ENCODE results near the gene GPX3. TPM values are rescaled to one million over a fixed set of nuclear protein-coding genes. Genes with fewer than 3 reads are reported as not detected.
A peak's percentile ranks its signal among the peaks of the same experiment; 100 is the strongest.

Gene GPX3
- total RNA-seq, 2 experiments from 2014 or later: not detected

GRCh38 chr5:151074557-151074956, 54.2 kb downstream of the GPX3 start:
- no peak for ATAC-seq
- Mint-ChIP-seq H3K9me3 (ENCODE audit: insufficient read depth) (no peaks in the 10 kb centered on the region), H3K4me1 (ENCODE audit: low read depth) (peaks cover 70% of the 10 kb centered on the region), H3K27ac (no peak overlapping the region), H3K27me3 (ENCODE audit: low read depth) (no peaks in the 10 kb centered on the region), H3K4me3 (no peak overlapping the region), H3K36me3 (ENCODE audit: low read depth) (peaks cover 72% of the 10 kb centered on the region)
- CTCF ChIA-PET: interaction anchor here (1.6 to 9.8 kb wide), 2 partner anchors 25 to 41 kb away, joined by 5 to 67 read pairs; no protein-coding TSS in a partner anchor
- no peak for DNase-seq
- POLR2A ChIA-PET: interaction anchor here (1.0 to 1.8 kb wide), 2 partner anchors 12 to 15 kb away, joined by 3 to 6 read pairs; no protein-coding TSS in a partner anchor

- ATAC-seq (no peak), DNase-seq (no peak)
- ChIA-PET POLR2A (interaction anchor here (1.1 kb wide), 1 partner anchor 11 kb away, joined by 3 read pairs; no protein-coding TSS in a partner anchor), CTCF (interaction anchor here (1.6 to 9.8 kb wide), 2 partner anchors 26 to 40 kb away, joined by 5 to 67 read pairs; no protein-coding TSS in a partner anchor)
- H3K27ac Mint-ChIP-seq: peak overlapping the region; percentile 40
- H3K4me1 Mint-ChIP-seq (ENCODE audit: low read depth): peaks cover 64% of the 10 kb centered on the region
- no peak overlapping the region for H3K4me3 Mint-ChIP-seq
- H3K36me3 Mint-ChIP-seq (ENCODE audit: low read depth): peaks cover 70% of the 10 kb centered on the region
- H3K9me3 Mint-ChIP-seq (ENCODE audit: insufficient read depth): no peaks in the 10 kb centered on the region
- H3K27me3 Mint-ChIP-seq (ENCODE audit: low read depth): no peaks in the 10 kb centered on the region
Measured at GRCh38 chr5:151075698-151076331, 55.4 kb downstream of the GPX3 start.

- no peaks in the 10 kb centered on the region for H3K9me3 Mint-ChIP-seq (ENCODE audit: insufficient read depth)
- no peak overlapping the region for H3K27ac Mint-ChIP-seq
- H3K36me3 Mint-ChIP-seq (ENCODE audit: low read depth): peaks cover 70% of the 10 kb centered on the region
Measured at GRCh38 chr5:151076616-151077015, 56.2 kb downstream of the GPX3 start.

GRCh38 chr5:151077419-151077818, 57.0 kb downstream of the GPX3 start:
- peaks cover 65% of the 10 kb centered on the region for H3K36me3 Mint-ChIP-seq (ENCODE audit: low read depth)
- peaks cover 60% of the 10 kb centered on the region for H3K4me1 Mint-ChIP-seq (ENCODE audit: low read depth)
- ChIA-PET CTCF (interaction anchor here (1.2 to 10.8 kb wide), 2 partner anchors 38 kb away, joined by 3 to 98 read pairs; no protein-coding TSS in a partner anchor), POLR2A (no interaction called here)
- H3K4me3 Mint-ChIP-seq: peak overlapping the region; percentile 77
- no peaks in the 10 kb centered on the region for H3K9me3 Mint-ChIP-seq (ENCODE audit: insufficient read depth)
- no peak for DNase-seq
- ATAC-seq: no peak
- H3K27me3 Mint-ChIP-seq (ENCODE audit: low read depth): no peaks in the 10 kb centered on the region
- H3K27ac Mint-ChIP-seq: peak overlapping the region; percentile 51

More at GRCh38 chr5:151076616-151077015, 56.2 kb downstream of the GPX3 start:
- Mint-ChIP-seq H3K4me1 (ENCODE audit: low read depth) (peaks cover 61% of the 10 kb centered on the region), H3K27me3 (ENCODE audit: low read depth) (no peaks in the 10 kb centered on the region), H3K4me3 (no peak overlapping the region)
- POLR2A ChIA-PET: interaction anchor here (1.1 kb wide), 1 partner anchor 10 kb away, joined by 3 read pairs; no protein-coding TSS in a partner anchor
- CTCF ChIA-PET: interaction anchor here (1.2 to 9.8 kb wide), 2 partner anchors 27 to 39 kb away, joined by 3 to 67 read pairs; no protein-coding TSS in a partner anchor
- ATAC-seq: no peak
- DNase-seq: no peak

- H3K36me3 Mint-ChIP-seq (ENCODE audit: low read depth): peaks cover 61% of the 10 kb centered on the region
- DNase-seq (no peak), ATAC-seq (no peak)
- CTCF ChIA-PET: interaction anchor here (1.2 to 10.8 kb wide), 3 partner anchors 30 to 48 kb away, joined by 5 to 98 read pairs (median 11); no protein-coding TSS in a partner anchor
- H3K4me1 Mint-ChIP-seq (ENCODE audit: low read depth): peaks cover 65% of the 10 kb centered on the region
- peak overlapping the region; percentile 77 for H3K4me3 Mint-ChIP-seq
- H3K9me3 Mint-ChIP-seq (ENCODE audit: insufficient read depth): no peaks in the 10 kb centered on the region
- H3K27ac Mint-ChIP-seq: peak overlapping the region; percentile 51
- no peaks in the 10 kb centered on the region for H3K27me3 Mint-ChIP-seq (ENCODE audit: low read depth)
- POLR2A ChIA-PET: interaction anchor here (0.9 kb wide), 1 partner anchor 12 kb away, joined by 3 read pairs; no protein-coding TSS in a partner anchor
Measured at GRCh38 chr5:151077967-151078366, 57.6 kb downstream of the GPX3 start.

Other genes with a start within 250 kb of the GPX3 start
- 10 to 100 TPM; 16.4 to 16.7 TPM for gene SMIM3, start 241.8 kb upstream of the GPX3 start, total RNA-seq
- 1 to 10 TPM; 3.0 to 4.1 TPM for gene IRGM, start 174.1 kb upstream of the GPX3 start, total RNA-seq
- gene ZNF300, start 115.6 kb upstream of the GPX3 start, total RNA-seq: under 1 TPM; 0.45 to 0.55 TPM
- 100 to 1,000 TPM; 132 to 138 TPM for gene TNIP1, start 60.4 kb downstream of the GPX3 start, total RNA-seq
- gene ANXA6, start 137.2 kb downstream of the GPX3 start, total RNA-seq: 100 to 1,000 TPM; 481 to 495 TPM
- 10 to 100 TPM; 87.6 to 92.7 TPM for gene CCDC69, start 203.5 kb downstream of the GPX3 start, total RNA-seq
- gene GM2A, start 232.6 kb downstream of the GPX3 start, total RNA-seq: 10 to 100 TPM; 19.5 to 19.6 TPM

All from activated CD8-positive, alpha-beta T cell treated with anti-CD3 and anti-CD28 coated beads, Interleukin-2, amount 10 ng/mL, durations not matched to agents 7 days and 5 days (primary cell).